Mesenchymal stem cell (in vitro differentiated cells and primary cell): ENCODE measurements around the gene SLC17A4.

Experiments
- DNase-seq: peaks from one replicate; pipeline ENCODE4 v3.0.0-alpha.2; 2013
- H2AFZ ChIP-seq: one replicate; pipeline ENCODE4 v1.6.1; 2013; ENCODE audit warnings: low read depth, mild to moderate bottlenecking, control low read depth, inconsistent platforms, low read length, moderate library complexity
- H2AK5ac ChIP-seq: 2 replicates; pipeline ENCODE4 v1.6.1; 2013; ENCODE audit warnings: low read length, moderate library complexity, mild to moderate bottlenecking, inconsistent platforms; ENCODE audit not compliant: severe bottlenecking
- H2BK120ac ChIP-seq: one replicate; pipeline ENCODE4 v1.6.1; 2013; ENCODE audit warnings: low read depth, mild to moderate bottlenecking, inconsistent platforms, low read length, moderate library complexity
- H2BK12ac ChIP-seq, 2 experiments: one replicate each; pipeline ENCODE4 v1.6.1; 2013; ENCODE audit warnings: inconsistent platforms in 2 of 2, low read length in 2 of 2, mild to moderate bottlenecking in 2 of 2, moderate library complexity in 2 of 2, control low read depth in 1 of 2
- H2BK15ac ChIP-seq: one replicate; pipeline ENCODE4 v1.6.1; 2013; ENCODE audit warnings: mild to moderate bottlenecking, low read depth, inconsistent platforms; ENCODE audit not compliant: poor library complexity, severe bottlenecking
- H2BK5ac ChIP-seq: 2 replicates; pipeline ENCODE4 v1.6.1; 2013; ENCODE audit warnings: low read depth, mild to moderate bottlenecking, low read length, control low read depth, inconsistent platforms; ENCODE audit not compliant: poor library complexity, severe bottlenecking
- H3K14ac ChIP-seq, 2 experiments: one replicate each; pipeline ENCODE4 v1.6.1; 2013; ENCODE audit warnings: inconsistent platforms in 2 of 2, low read length in 2 of 2, control low read depth in 1 of 2, mild to moderate bottlenecking in 1 of 2, moderate library complexity in 1 of 2
- H3K18ac ChIP-seq, 2 experiments: one replicate each; pipeline ENCODE4 v1.6.1; 2013; ENCODE audit warnings: inconsistent platforms in 2 of 2, low read length in 2 of 2, control low read depth in 1 of 2, low read depth in 1 of 2, mild to moderate bottlenecking in 1 of 2
- H3K23ac ChIP-seq, 2 experiments: one replicate each; pipeline ENCODE4 v1.6.1; 2013; ENCODE audit warnings: inconsistent platforms in 2 of 2, low read length in 2 of 2, mild to moderate bottlenecking in 2 of 2, moderate library complexity in 2 of 2, control low read depth in 1 of 2
- H3K27ac ChIP-seq: 2 replicates; pipeline ENCODE4 v1.5.1; 2013; ENCODE audit warnings: mild to moderate bottlenecking, moderate library complexity, low read length, control low read depth, inconsistent platforms; ENCODE audit not compliant: poor library complexity, severe bottlenecking
- H3K27me3 ChIP-seq, 2 experiments: 2 replicates each; pipeline versions ENCODE4 v1.6.1 to v1.7.0; 2013; ENCODE audit warnings: low read length in 2 of 2, mild to moderate bottlenecking in 2 of 2, moderate library complexity in 2 of 2, control low read depth in 1 of 2, inconsistent platforms in 1 of 2; ENCODE audit not compliant: control insufficient read depth in 1 of 2, insufficient read depth in 1 of 2
- H3K36me3 ChIP-seq, 2 experiments: 2 replicates each; pipeline versions ENCODE4 v1.6.1 to v1.7.0; 2013; ENCODE audit warnings: low read length in 2 of 2, control low read depth in 1 of 2, inconsistent platforms in 1 of 2, low read depth in 1 of 2, mild to moderate bottlenecking in 1 of 2; ENCODE audit not compliant: insufficient read depth in 2 of 2, control insufficient read depth in 1 of 2
- H3K4ac ChIP-seq, 2 experiments: one replicate each; pipeline ENCODE4 v1.6.1; 2013; ENCODE audit warnings: inconsistent platforms in 2 of 2, low read length in 2 of 2, mild to moderate bottlenecking in 2 of 2, moderate library complexity in 2 of 2, control low read depth in 1 of 2, low read depth in 1 of 2
- H3K4me1 ChIP-seq: 2 replicates; pipeline ENCODE4 v1.6.1; 2013; ENCODE audit warnings: low read depth, low read length, control low read depth; ENCODE audit not compliant: control insufficient read depth, insufficient read depth
- H3K4me2 ChIP-seq: 2 replicates; pipeline ENCODE4 v1.6.1; 2013; ENCODE audit warnings: low read length, mild to moderate bottlenecking, inconsistent platforms; ENCODE audit not compliant: poor library complexity, severe bottlenecking
- H3K4me3 ChIP-seq, 2 experiments: 2 replicates each; pipeline versions ENCODE4 v1.5.1 to v1.7.0; 2013; ENCODE audit warnings: low read length in 2 of 2, mild to moderate bottlenecking in 2 of 2, control low read depth in 1 of 2, low read depth in 1 of 2; ENCODE audit not compliant: insufficient read depth in 1 of 2
- H3K79me1 ChIP-seq: replicated peaks from 2 replicates; pipeline ENCODE4 v1.6.1; 2013; ENCODE audit warnings: mild to moderate bottlenecking, control low read depth, low read length, inconsistent platforms; ENCODE audit not compliant: poor library complexity, severe bottlenecking
- H3K9ac ChIP-seq: 2 replicates; pipeline ENCODE4 v1.7.0; 2013; ENCODE audit warnings: mild to moderate bottlenecking, low read length, moderate library complexity
- H3K9me3 ChIP-seq: 2 replicates; pipeline ENCODE4 v1.7.0; 2013; ENCODE audit warnings: mild to moderate bottlenecking, low read length; ENCODE audit not compliant: control insufficient read depth
- H4K8ac ChIP-seq: one replicate; pipeline ENCODE4 v1.6.1; 2013; ENCODE audit warnings: inconsistent platforms, mild to moderate bottlenecking, low read length, moderate library complexity
- H4K91ac ChIP-seq: one replicate; pipeline ENCODE4 v1.6.1; 2013; ENCODE audit warnings: mild to moderate bottlenecking, low read length, inconsistent platforms
- WGBS: methylation state at CpG from one replicate; pipeline ENCODE4 v1.1.7; 2013; ENCODE audit warnings: mixed read lengths; 5-methylcytosine and 5-hydroxymethylcytosine counted together

Gene SLC17A4

DNA sequence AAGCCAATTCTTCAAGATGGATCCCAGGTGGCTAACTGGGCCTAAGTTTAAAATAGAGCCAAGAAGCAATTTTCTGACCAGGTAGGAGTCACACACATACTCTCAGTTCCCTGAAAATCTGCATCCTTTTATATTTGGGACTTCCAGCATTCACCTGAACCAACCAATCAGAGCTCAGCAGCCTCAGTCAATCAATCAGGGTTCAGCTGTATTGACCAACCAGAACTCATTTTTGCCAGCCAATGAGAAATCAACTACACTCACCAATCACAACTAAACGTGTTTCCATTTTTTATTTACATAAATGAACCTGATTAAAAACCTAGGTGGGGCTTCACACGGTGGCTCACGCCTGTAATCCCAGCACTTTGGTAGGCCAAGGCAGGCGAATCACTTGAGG is 37.5 kb downstream of the SLC17A4 start:
- Histone ChIP-seq H4K91ac (no peak overlapping the region), H2AFZ (no peak overlapping the region), H3K18ac (no peak overlapping the region), H3K4me2 (no peak overlapping the region), H2AK5ac (no peak overlapping the region), H3K4me3 (no peak overlapping the region), H3K4me1 (no peaks in the 10 kb centered on the region), H3K27ac (no peak overlapping the region), H3K23ac (no peak overlapping the region), H3K79me1 (no peaks in the 10 kb centered on the region), H2BK5ac (no peak overlapping the region), H2BK12ac (no peak overlapping the region), H3K27me3 (no peaks in the 10 kb centered on the region), H2BK15ac (no peak overlapping the region), H4K8ac (no peak overlapping the region), H2BK120ac (no peak overlapping the region), H3K36me3 (no peaks in the 10 kb centered on the region), H3K4ac (no peak overlapping the region), H3K9me3 (no peaks in the 10 kb centered on the region), H3K14ac (no peak overlapping the region), H3K9ac (no peak overlapping the region)
- 77% methylated on average over 4 of the region's 4 CpGs for WGBS
- DNase-seq: no peak

GRCh38 chr6:25793970-25794369 is 39.4 kb downstream of the SLC17A4 start:
- Histone ChIP-seq H3K9ac (no peak overlapping the region), H2BK15ac (no peak overlapping the region), H4K91ac (no peak overlapping the region), H2BK120ac (no peak overlapping the region), H3K4ac (no peak overlapping the region), H3K4me3 (no peak overlapping the region), H4K8ac (no peak overlapping the region), H3K14ac (no peak overlapping the region), H3K27ac (no peak overlapping the region), H3K9me3 (no peaks in the 10 kb centered on the region), H3K4me1 (no peaks in the 10 kb centered on the region), H2AK5ac (no peak overlapping the region), H3K18ac (no peak overlapping the region), H2AFZ (no peak overlapping the region), H2BK5ac (no peak overlapping the region), H3K27me3 (no peaks in the 10 kb centered on the region), H3K79me1 (no peaks in the 10 kb centered on the region), H3K36me3 (no peaks in the 10 kb centered on the region), H3K23ac (no peak overlapping the region), H3K4me2 (no peak overlapping the region), H2BK12ac (no peak overlapping the region)
- 95% methylated on average over 1 of the region's 1 CpG for WGBS
- no peak for DNase-seq

- Histone ChIP-seq H3K27me3 (peaks cover 0 to 2% of the 10 kb centered on the region in 2 experiments), H3K9ac (no peak overlapping the region), H3K14ac (no peak overlapping the region), H3K4me3 (no peak overlapping the region), H3K79me1 (no peaks in the 10 kb centered on the region), H3K4me2 (no peak overlapping the region), H4K8ac (no peak overlapping the region), H2BK5ac (no peak overlapping the region), H3K36me3 (no peaks in the 10 kb centered on the region), H3K4me1 (no peaks in the 10 kb centered on the region), H2BK120ac (no peak overlapping the region), H2AK5ac (no peak overlapping the region), H3K18ac (no peak overlapping the region), H3K27ac (no peak overlapping the region), H4K91ac (no peak overlapping the region), H3K23ac (no peak overlapping the region), H2BK15ac (no peak overlapping the region), H2BK12ac (no peak overlapping the region), H3K4ac (no peak overlapping the region), H2AFZ (no peak overlapping the region), H3K9me3 (no peaks in the 10 kb centered on the region)
- 71% methylated on average over 2 of the region's 2 CpGs for WGBS
- no peak for DNase-seq
These were observed 40.2 kb downstream of the SLC17A4 start for GRCh38 chr6:25794784-25795183.

GRCh38 chr6:25801436-25801835 is 46.9 kb downstream of the SLC17A4 start:
- Histone ChIP-seq H3K14ac (no peak overlapping the region), H2BK120ac (no peak overlapping the region), H3K79me1 (no peaks in the 10 kb centered on the region), H3K9me3 (no peaks in the 10 kb centered on the region), H2AK5ac (no peak overlapping the region), H3K4me1 (no peaks in the 10 kb centered on the region), H3K27me3 (peaks cover 0 to 4% of the 10 kb centered on the region in 2 experiments), H2BK5ac (no peak overlapping the region), H2BK12ac (no peak overlapping the region), H3K23ac (no peak overlapping the region), H3K4ac (no peak overlapping the region), H3K9ac (no peak overlapping the region), H3K4me3 (no peak overlapping the region), H3K27ac (no peak overlapping the region), H3K36me3 (no peaks in the 10 kb centered on the region), H4K91ac (no peak overlapping the region), H2BK15ac (no peak overlapping the region), H4K8ac (no peak overlapping the region), H3K18ac (no peak overlapping the region), H2AFZ (no peak overlapping the region), H3K4me2 (no peak overlapping the region)
- no peak for DNase-seq
- 85% methylated on average over 3 of the region's 4 CpGs for WGBS
